Activated CD8-positive, alpha-beta memory T cell treated with anti-CD3 and anti-CD28 coated beads, Interleukin-2, amount 10 ng/mL, durations not matched to agents 7 days and 5 days (primary cell): Measurements from ENCODE around the gene SNAP25. TPM values are rescaled to one million over a fixed set of nuclear protein-coding genes. Genes with fewer than 3 reads are reported as not detected.
A peak's percentile ranks its signal among the peaks of the same experiment; 100 is the strongest.

Experiments used
- ATAC-seq: fragments of 150-1000 bp; cut with Tn5 transposase; one replicate; pipeline ENCODE4 v1.10.0; 2021; ENCODE audit warnings: moderate library complexity
- CTCF ChIA-PET: fragments of 350-600 bp; sonication (Branson Sonifier 250); formaldehyde crosslinking; loops from one replicate; lab custom pipeline; 2021; ENCODE audit warnings: antibody characterized with exemption; lab: Charles Lee
- DNase-seq: peaks from one replicate; pipeline ENCODE4 v3.0.0-alpha.2; 2020
- H3K27ac Mint-ChIP-seq: one replicate; pipeline ENCODE4 v1.8.0; 2021; ENCODE audit warnings: mild to moderate bottlenecking, mixed read lengths
- H3K27me3 Mint-ChIP-seq: one replicate; pipeline ENCODE4 v1.8.0; 2021; ENCODE audit warnings: mixed read lengths
- H3K36me3 Mint-ChIP-seq: one replicate; pipeline ENCODE4 v1.8.0; 2021; ENCODE audit warnings: mild to moderate bottlenecking, mixed read lengths
- H3K4me1 Mint-ChIP-seq: one replicate; pipeline ENCODE4 v1.8.0; 2021; ENCODE audit warnings: mixed read lengths
- H3K4me3 Mint-ChIP-seq: one replicate; pipeline ENCODE4 v1.8.0; 2021; ENCODE audit warnings: mild to moderate bottlenecking, moderate library complexity, mixed read lengths
- H3K9me3 Mint-ChIP-seq: one replicate; pipeline ENCODE4 v1.8.0; 2022; ENCODE audit warnings: low read depth, mixed read lengths
- total RNA-seq, 2 experiments: library from RNA; stranded (reverse); gene quantifications; one replicate each; pipeline ENCODE4 v1.2.3, GENCODE V29; 2021

SNAP25 gene
- total RNA-seq, 2 experiments from 2014 or later: 1.6 TPM; not detected in 1

- no peak overlapping the region for H3K27ac Mint-ChIP-seq
- DNase-seq (no peak), ATAC-seq (no peak)
- CTCF ChIA-PET: no interaction called here
- H3K27me3 Mint-ChIP-seq: no peaks in the 10 kb centered on the region
- no peaks in the 10 kb centered on the region for H3K36me3 Mint-ChIP-seq
- H3K4me1 Mint-ChIP-seq: no peaks in the 10 kb centered on the region
- no peak overlapping the region for H3K4me3 Mint-ChIP-seq
- H3K9me3 Mint-ChIP-seq: peaks cover 1% of the 10 kb centered on the region
Measured at GRCh38 chr20:10185741-10186558, 32.7 kb upstream of the SNAP25 start.

GRCh38 chr20:10190456-10190855, 28.2 kb upstream of the SNAP25 start:
- no peak overlapping the region for H3K4me3 Mint-ChIP-seq
- DNase-seq (no peak), ATAC-seq (no peak)
- CTCF ChIA-PET: no interaction called here
- no peaks in the 10 kb centered on the region for H3K36me3 Mint-ChIP-seq
- peaks cover 4% of the 10 kb centered on the region for H3K27me3 Mint-ChIP-seq
- H3K4me1 Mint-ChIP-seq: no peaks in the 10 kb centered on the region
- no peaks in the 10 kb centered on the region for H3K9me3 Mint-ChIP-seq
- no peak overlapping the region for H3K27ac Mint-ChIP-seq

GRCh38 chr20:10192171-10192570, 26.5 kb upstream of the SNAP25 start:
- DNase-seq (no peak), ATAC-seq (no peak)
- Mint-ChIP-seq H3K4me1 (no peaks in the 10 kb centered on the region), H3K36me3 (no peaks in the 10 kb centered on the region), H3K27me3 (peaks cover 4% of the 10 kb centered on the region), H3K4me3 (no peak overlapping the region), H3K9me3 (no peaks in the 10 kb centered on the region), H3K27ac (no peak overlapping the region)
- CTCF ChIA-PET: no interaction called here

GRCh38 chr20:10194166-10194565, 24.5 kb upstream of the SNAP25 start:
- Mint-ChIP-seq H3K36me3 (no peaks in the 10 kb centered on the region), H3K9me3 (no peaks in the 10 kb centered on the region), H3K27ac (no peak overlapping the region), H3K4me3 (no peak overlapping the region), H3K4me1 (no peaks in the 10 kb centered on the region), H3K27me3 (peaks cover 4% of the 10 kb centered on the region)
- ATAC-seq (no peak), DNase-seq (no peak)
- CTCF ChIA-PET: no interaction called here

GRCh38 chr20:10200330-10200729, 18.3 kb upstream of the SNAP25 start:
- H3K9me3 Mint-ChIP-seq: no peaks in the 10 kb centered on the region
- no peak overlapping the region for H3K27ac Mint-ChIP-seq
- peaks cover 3% of the 10 kb centered on the region for H3K27me3 Mint-ChIP-seq
- CTCF ChIA-PET: no interaction called here
- no peaks in the 10 kb centered on the region for H3K36me3 Mint-ChIP-seq
- no peak overlapping the region for H3K4me3 Mint-ChIP-seq
- DNase-seq (no peak), ATAC-seq (no peak)
- no peaks in the 10 kb centered on the region for H3K4me1 Mint-ChIP-seq

GRCh38 chr20:10201321-10201870, 17.2 kb upstream of the SNAP25 start:
- no peak overlapping the region for H3K27ac Mint-ChIP-seq
- no peak for ATAC-seq
- H3K4me1 Mint-ChIP-seq: no peaks in the 10 kb centered on the region
- H3K36me3 Mint-ChIP-seq: no peaks in the 10 kb centered on the region
- no peak for DNase-seq
- H3K27me3 Mint-ChIP-seq: peaks cover 6% of the 10 kb centered on the region
- no peaks in the 10 kb centered on the region for H3K9me3 Mint-ChIP-seq
- H3K4me3 Mint-ChIP-seq: no peak overlapping the region
- CTCF ChIA-PET: no interaction called here

- CTCF ChIA-PET: no interaction called here
- no peak overlapping the region for H3K4me3 Mint-ChIP-seq
- H3K4me1 Mint-ChIP-seq: no peaks in the 10 kb centered on the region
Measured at GRCh38 chr20:10209091-10209490, 9.5 kb upstream of the SNAP25 start.

GRCh38 chr20:10213526-10213925, 5.1 kb upstream of the SNAP25 start:
- Mint-ChIP-seq H3K4me3 (no peak overlapping the region), H3K27me3 (peaks cover 23% of the 10 kb centered on the region), H3K9me3 (no peaks in the 10 kb centered on the region), H3K36me3 (peaks cover 3% of the 10 kb centered on the region), H3K27ac (no peak overlapping the region), H3K4me1 (peaks cover 3% of the 10 kb centered on the region)
- CTCF ChIA-PET: no interaction called here
- no peak for ATAC-seq
- DNase-seq: no peak

More at GRCh38 chr20:10209091-10209490, 9.5 kb upstream of the SNAP25 start:
- ATAC-seq (no peak), DNase-seq (no peak)
- no peaks in the 10 kb centered on the region for H3K36me3 Mint-ChIP-seq
- peaks cover 5% of the 10 kb centered on the region for H3K27me3 Mint-ChIP-seq
- H3K27ac Mint-ChIP-seq: no peak overlapping the region
- H3K9me3 Mint-ChIP-seq: no peaks in the 10 kb centered on the region

- peaks cover 3% of the 10 kb centered on the region for H3K36me3 Mint-ChIP-seq
- H3K27ac Mint-ChIP-seq: no peak overlapping the region
- DNase-seq (no peak), ATAC-seq (no peak)
- no peaks in the 10 kb centered on the region for H3K9me3 Mint-ChIP-seq
- H3K4me3 Mint-ChIP-seq: no peak overlapping the region
- H3K27me3 Mint-ChIP-seq: peaks cover 38% of the 10 kb centered on the region
- CTCF ChIA-PET: no interaction called here
- peaks cover 6% of the 10 kb centered on the region for H3K4me1 Mint-ChIP-seq
Measured at GRCh38 chr20:10216146-10216791, 2.4 kb upstream of the SNAP25 start.

GRCh38 chr20:10217721-10218410, 764 bp upstream of the SNAP25 start:
- CTCF ChIA-PET: no interaction called here
- peak; percentile 38 for ATAC-seq
- peak overlapping the region; percentile 41 for H3K4me3 Mint-ChIP-seq
- peaks cover 40% of the 10 kb centered on the region for H3K27me3 Mint-ChIP-seq
- peaks cover 3% of the 10 kb centered on the region for H3K36me3 Mint-ChIP-seq
- H3K4me1 Mint-ChIP-seq: peaks cover 6% of the 10 kb centered on the region
- no peak for DNase-seq
- H3K27ac Mint-ChIP-seq: no peak overlapping the region
- no peaks in the 10 kb centered on the region for H3K9me3 Mint-ChIP-seq

GRCh38 chr20:10219452-10219791, 792 bp downstream of the SNAP25 start:
- CTCF ChIA-PET: interaction anchor here (1.1 kb wide), 1 partner anchor 129 kb away, joined by 3 read pairs; no protein-coding TSS in a partner anchor
- DNase-seq (peak; percentile 75), ATAC-seq (peak; percentile 81)
- H3K27ac Mint-ChIP-seq: no peak overlapping the region
- peaks cover 3% of the 10 kb centered on the region for H3K36me3 Mint-ChIP-seq
- H3K27me3 Mint-ChIP-seq: peaks cover 38% of the 10 kb centered on the region
- no peaks in the 10 kb centered on the region for H3K9me3 Mint-ChIP-seq
- peak overlapping the region; percentile 41 for H3K4me3 Mint-ChIP-seq
- peaks cover 6% of the 10 kb centered on the region for H3K4me1 Mint-ChIP-seq

- no peak overlapping the region for H3K4me3 Mint-ChIP-seq
- H3K4me1 Mint-ChIP-seq: peaks cover 6% of the 10 kb centered on the region
- ATAC-seq (no peak), DNase-seq (no peak)
- H3K27me3 Mint-ChIP-seq: peaks cover 38% of the 10 kb centered on the region
- H3K36me3 Mint-ChIP-seq: peaks cover 3% of the 10 kb centered on the region
- H3K9me3 Mint-ChIP-seq: no peaks in the 10 kb centered on the region
- CTCF ChIA-PET: interaction anchor here (1.1 kb wide), 1 partner anchor 130 kb away, joined by 3 read pairs; no protein-coding TSS in a partner anchor
- no peak overlapping the region for H3K27ac Mint-ChIP-seq
Measured at GRCh38 chr20:10219993-10220750, 1.5 kb downstream of the SNAP25 start.

GRCh38 chr20:10221021-10221420, 2.4 kb downstream of the SNAP25 start:
- Mint-ChIP-seq H3K4me1 (peaks cover 6% of the 10 kb centered on the region), H3K27me3 (peaks cover 35% of the 10 kb centered on the region), H3K27ac (no peak overlapping the region), H3K4me3 (no peak overlapping the region), H3K9me3 (no peaks in the 10 kb centered on the region), H3K36me3 (peaks cover 3% of the 10 kb centered on the region)
- CTCF ChIA-PET: no interaction called here
- ATAC-seq: no peak
- DNase-seq: no peak
